AG10803 (cell line): ENCODE results near the gene SNU13.
A peak's percentile ranks its signal among the peaks of the same experiment; 100 is the strongest.
"Not testable (repeated sequence)": the region's sequence is repeated elsewhere in the genome, so short reads cannot be mapped to it uniquely, and the experiment has no call there.

Experiments used
- DNase-seq: peaks from one replicate; pipeline ENCODE4 v3.0.0; 2010; ENCODE audit warnings: low read depth
- H3K4me3 ChIP-seq: 2 replicates; pipeline ENCODE4 v1.5.1; 2011; ENCODE audit warnings: mild to moderate bottlenecking, low read length, control low read depth
- CTCF ChIP-seq: conservative IDR thresholded peaks from 2 replicates; pipeline ENCODE4 v1.5.1; 2011; ENCODE audit warnings: mild to moderate bottlenecking, low read length, control low read depth, inconsistent platforms

SNU13 gene

GRCh38 chr22:41690476-41690875 lies 1.8 kb upstream of the SNU13 start:
- H3K4me3 ChIP-seq = no peak overlapping the region
- TF ChIP-seq CTCF = no peak
- no peak for DNase-seq

- DNase-seq = peak; percentile 25
- peak overlapping the region; percentile 86 for H3K4me3 ChIP-seq
- TF ChIP-seq CTCF = no peak
Measured at GRCh38 chr22:41687901-41688364, 734 bp downstream of the SNU13 start.

- H3K4me3 ChIP-seq = not testable (repeated sequence)
Measured at GRCh38 chr22:41686890-41687289, 1.8 kb downstream of the SNU13 start.

GRCh38 chr22:41684194-41684593 lies 4.5 kb downstream of the SNU13 start:
- DNase-seq = no peak
- no peak for TF ChIP-seq CTCF

More at GRCh38 chr22:41686890-41687289, 1.8 kb downstream of the SNU13 start:
- DNase-seq = not testable (repeated sequence)

GRCh38 chr22:41683616-41684015 lies 5.1 kb downstream of the SNU13 start:
- DNase-seq = peak; percentile 23
- TF ChIP-seq CTCF = no peak
- H3K4me3 ChIP-seq = no peak overlapping the region

More at GRCh38 chr22:41684194-41684593, 4.5 kb downstream of the SNU13 start:
- no peak overlapping the region for H3K4me3 ChIP-seq

GRCh38 chr22:41683052-41683451 lies 5.6 kb downstream of the SNU13 start:
- H3K4me3 ChIP-seq = no peak overlapping the region; the same call in 1 of the 2 replicates
- TF ChIP-seq CTCF = no peak
- no peak for DNase-seq

- DNase-seq = peak; percentile 85
- no peak for TF ChIP-seq CTCF
- peak overlapping the region; percentile 83 for H3K4me3 ChIP-seq
Measured at GRCh38 chr22:41682033-41682807, 6.4 kb downstream of the SNU13 start.
